GM21360 (cell line): Measurements from ENCODE around the gene ABCA12.
A peak's percentile ranks its signal among the peaks of the same experiment; 100 is the strongest.

Experiments
- ATAC-seq: cut with Tn5 transposase; IDR thresholded peaks from one replicate; pipeline ENCODE4 v1.9.1; 2021; ENCODE audit warnings: mild to moderate bottlenecking, moderate library complexity; ENCODE audit not compliant: unreplicated experiment

The ABCA12 gene

GRCh38 chr2:215052404-215052803, 86.0 kb downstream of the ABCA12 start:
- ATAC-seq: no peak

GRCh38 chr2:215049341-215049740, 89.1 kb downstream of the ABCA12 start:
- no peak for ATAC-seq

- ATAC-seq: no peak
Observed at GRCh38 chr2:215038421-215038820, 100.0 kb downstream of the ABCA12 start.

- no peak for ATAC-seq
Observed at GRCh38 chr2:215036314-215036713, 102.1 kb downstream of the ABCA12 start.

- ATAC-seq: no peak
Observed at GRCh38 chr2:215034154-215034553, 104.3 kb downstream of the ABCA12 start.

- no peak for ATAC-seq
Observed at GRCh38 chr2:215032153-215032552, 106.3 kb downstream of the ABCA12 start.

- ATAC-seq: no peak
Observed at GRCh38 chr2:215031321-215031720, 107.1 kb downstream of the ABCA12 start.

- no peak for ATAC-seq
Observed at GRCh38 chr2:215029936-215030335, 108.5 kb downstream of the ABCA12 start.

GRCh38 chr2:215028231-215028630, 110.2 kb downstream of the ABCA12 start:
- no peak for ATAC-seq

GRCh38 chr2:215027779-215028178, 110.6 kb downstream of the ABCA12 start:
- ATAC-seq: no peak

GRCh38 chr2:215022910-215023309, 115.5 kb downstream of the ABCA12 start:
- no peak for ATAC-seq

- no peak for ATAC-seq
Observed at GRCh38 chr2:215022418-215022817, 116.0 kb downstream of the ABCA12 start.

- ATAC-seq: no peak
Observed at GRCh38 chr2:215020283-215020682, 118.1 kb downstream of the ABCA12 start.

GRCh38 chr2:215019521-215020145, 118.8 kb downstream of the ABCA12 start:
- no peak for ATAC-seq

GRCh38 chr2:215019085-215019484, 119.3 kb downstream of the ABCA12 start:
- no peak for ATAC-seq

GRCh38 chr2:215015421-215015820, 123.0 kb downstream of the ABCA12 start:
- no peak for ATAC-seq

- ATAC-seq: no peak
Observed at GRCh38 chr2:215010390-215010789, 128.0 kb downstream of the ABCA12 start.

- ATAC-seq: no peak
Observed at GRCh38 chr2:215003001-215003400, 135.4 kb downstream of the ABCA12 start.

GRCh38 chr2:215002500-215002899, 135.9 kb downstream of the ABCA12 start:
- ATAC-seq: peak; percentile 86

GRCh38 chr2:215000721-215001120, 137.7 kb downstream of the ABCA12 start:
- ATAC-seq: no peak

GRCh38 chr2:214995926-214996670, 142.3 kb downstream of the ABCA12 start:
- peak; percentile 95 for ATAC-seq

GRCh38 chr2:214995409-214995808, 143.0 kb downstream of the ABCA12 start:
- ATAC-seq: peak; percentile 55

- no peak for ATAC-seq
Observed at GRCh38 chr2:214992911-214993310, 145.5 kb downstream of the ABCA12 start.
